Measurements from ENCODE around the gene RLBP1. TPM values are rescaled to one million over a fixed set of nuclear protein-coding genes. Genes with fewer than 3 reads are reported as not detected.

RLBP1 gene
- total and polyA plus RNA-seq, 2 experiments from 2014 or later: not detected

DNA sequence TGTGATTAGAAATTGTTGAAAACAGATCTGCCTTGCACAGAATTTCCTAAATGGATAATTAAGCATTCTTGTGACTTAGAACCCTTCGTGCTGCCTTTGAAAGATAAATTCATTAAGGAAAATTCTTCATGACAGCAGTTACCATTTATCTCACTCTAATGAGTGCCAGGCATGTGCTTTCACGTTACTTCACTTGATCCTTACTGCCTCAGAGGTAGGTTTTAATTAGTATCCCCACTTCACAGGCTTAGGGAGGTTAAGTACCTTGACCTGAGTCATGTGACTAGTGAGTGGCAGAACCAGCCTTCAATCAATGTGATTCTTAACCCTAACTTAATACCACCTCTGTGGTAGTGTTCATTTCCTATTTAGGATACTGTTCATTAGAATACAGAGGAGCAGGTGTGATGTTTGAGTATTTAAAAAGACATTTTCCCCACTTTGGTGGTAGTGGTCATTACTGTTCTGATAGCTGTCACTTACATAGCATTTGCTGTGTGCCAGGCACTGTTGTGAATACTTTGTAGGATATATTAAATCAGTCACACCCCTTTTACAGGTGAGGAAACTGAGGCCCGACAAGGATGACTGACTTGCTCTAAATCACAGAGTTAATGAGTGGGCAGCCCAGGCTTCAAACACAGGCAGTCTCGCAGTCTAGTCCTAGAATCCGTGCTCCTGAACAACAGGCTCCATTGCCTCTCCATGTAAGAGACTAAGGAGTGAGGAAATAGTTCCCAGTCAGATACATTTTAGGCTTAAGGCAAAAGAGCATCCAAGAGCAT lies 57.9 kb downstream of the RLBP1 start:
- H3K27ac ChIP-seq: no peak overlapping the region
- no peaks in the 10 kb centered on the region for H3K79me2 ChIP-seq (ENCODE audit: insufficient read depth)
- no peaks in the 10 kb centered on the region; the same call in 1 of the 2 replicates for H3K36me3 ChIP-seq (ENCODE audit: low read depth)
- in situ Hi-C loops (cut with MboI): no loop called here
- no peaks in the 10 kb centered on the region for H3K27me3 ChIP-seq (replicated peaks; ENCODE audit: insufficient read depth)
- DNase-seq: no peak
- H2AFZ ChIP-seq: no peak overlapping the region
- H3K4me1 ChIP-seq (ENCODE audit: insufficient read depth): peaks cover 25% of the 10 kb centered on the region
- 84 to 91% methylated on average over 5 of the region's 5 CpGs for WGBS, 2 experiments (ENCODE audit: low coverage in 1 of 2, low lambda C conversion rate in 2 of 2, missing lambda C conversion rate in 2 of 2)
- H3K9ac ChIP-seq: no peak overlapping the region
- no peak overlapping the region for H3K4me3 ChIP-seq
- no peaks in the 10 kb centered on the region for H3K9me2 ChIP-seq (ENCODE audit: insufficient read depth)
- TF ChIP-seq EZH2 (IDR thresholded peaks at IDR 0.05; ENCODE audit: insufficient read depth, poor library complexity, severe bottlenecking): no peak
- TF ChIP-seq EZH2phosphoT487 (IDR thresholded peaks at IDR 0.05; ENCODE audit: insufficient read depth, low read depth): no peak
- H3F3A ChIP-seq (ENCODE audit: insufficient read depth): peaks cover 17% of the 10 kb centered on the region
- H4K20me1 ChIP-seq (ENCODE audit: insufficient read depth): no peaks in the 10 kb centered on the region
- no peaks in the 10 kb centered on the region for H3K9me3 ChIP-seq (ENCODE audit: low read depth)
- H3K4me2 ChIP-seq (ENCODE audit: unreplicated experiment): no peak overlapping the region

GRCh38 chr15:89161666-89162065 lies 59.7 kb downstream of the RLBP1 start:
- DNase-seq: no peak
- no peak overlapping the region for H3K4me3 ChIP-seq

More at GRCh38 chr15:89161666-89162065, 59.7 kb downstream of the RLBP1 start:
- no peaks in the 10 kb centered on the region; the same call in 1 of the 2 replicates for H3F3A ChIP-seq (ENCODE audit: insufficient read depth)
- no peaks in the 10 kb centered on the region for H3K9me2 ChIP-seq (ENCODE audit: insufficient read depth)
- no peaks in the 10 kb centered on the region for H3K27me3 ChIP-seq (replicated peaks; ENCODE audit: insufficient read depth)
- in situ Hi-C loops (cut with MboI): no loop called here
- H3K27ac ChIP-seq: no peak overlapping the region
- 70 to 71% methylated on average over 3 of the region's 3 CpGs for WGBS, 2 experiments (ENCODE audit: low coverage in 1 of 2, low lambda C conversion rate in 2 of 2, missing lambda C conversion rate in 2 of 2)
- H2AFZ ChIP-seq: no peak overlapping the region
- H3K4me2 ChIP-seq (ENCODE audit: unreplicated experiment): no peak overlapping the region
- no peaks in the 10 kb centered on the region for H3K9me3 ChIP-seq (ENCODE audit: low read depth)
- H3K79me2 ChIP-seq (ENCODE audit: insufficient read depth): no peaks in the 10 kb centered on the region
- TF ChIP-seq EZH2phosphoT487 (IDR thresholded peaks at IDR 0.05; ENCODE audit: insufficient read depth, low read depth) (no peak), EZH2 (IDR thresholded peaks at IDR 0.05; ENCODE audit: insufficient read depth, poor library complexity, severe bottlenecking) (no peak)
- no peak overlapping the region for H3K9ac ChIP-seq
- no peaks in the 10 kb centered on the region; the same call in 1 of the 2 replicates for H3K36me3 ChIP-seq (ENCODE audit: low read depth)
- H4K20me1 ChIP-seq (ENCODE audit: insufficient read depth): no peaks in the 10 kb centered on the region
- peaks cover 7% of the 10 kb centered on the region for H3K4me1 ChIP-seq (ENCODE audit: insufficient read depth)

Other genes with a start within 250 kb of the RLBP1 start
- gene ABHD2, start 133.1 kb downstream of the RLBP1 start, total RNA-seq (2014; rRNA removed; shearing (Covaris generic)): 24.2 and 28.7 TPM in 2 replicates
- 13.5 and 17.6 TPM in 2 replicates for gene ABHD2, start 133.1 kb downstream of the RLBP1 start, polyA plus RNA-seq (2016; fragmentation: Nextera tagmentation; extraction: Ambion mirVana)
- gene FANCI, start 22.4 kb upstream of the RLBP1 start, total RNA-seq (2014; rRNA removed; shearing (Covaris generic)): 11.2 and 13.8 TPM in 2 replicates
- gene FANCI, start 22.4 kb upstream of the RLBP1 start, polyA plus RNA-seq (2016; fragmentation: Nextera tagmentation; extraction: Ambion mirVana): 9.6 and 14.2 TPM in 2 replicates
- 57.7 and 66.7 TPM in 2 replicates for gene POLG, start 113.2 kb upstream of the RLBP1 start, total RNA-seq (2014; rRNA removed; shearing (Covaris generic))
- 16.0 and 18.7 TPM in 2 replicates for gene POLG, start 113.2 kb upstream of the RLBP1 start, polyA plus RNA-seq (2016; fragmentation: Nextera tagmentation; extraction: Ambion mirVana)

Measured in GM23248 (cell line).